Measurements from ENCODE around the gene BID. TPM values are rescaled to one million over a fixed set of nuclear protein-coding genes. Genes with fewer than 3 reads are reported as not detected.

Gene BID
- total and polyA plus RNA-seq, 2 experiments from 2014 or later: 64.6 to 70.7 TPM

GRCh38 chr22:17724241-17724640 lies 50.0 kb downstream of the BID start:
- no peak overlapping the region for H3K9ac ChIP-seq
- TF ChIP-seq EZH2phosphoT487 (IDR thresholded peaks at IDR 0.05; ENCODE audit: insufficient read depth, low read depth) (no peak), EZH2 (IDR thresholded peaks at IDR 0.05; ENCODE audit: insufficient read depth, poor library complexity, severe bottlenecking) (no peak)
- no peak overlapping the region for H2AFZ ChIP-seq
- no peak overlapping the region for H3K4me2 ChIP-seq (ENCODE audit: unreplicated experiment)
- H4K20me1 ChIP-seq (ENCODE audit: insufficient read depth): no peaks in the 10 kb centered on the region
- H3K79me2 ChIP-seq (ENCODE audit: insufficient read depth): peaks cover 66% of the 10 kb centered on the region
- H3K4me1 ChIP-seq (ENCODE audit: insufficient read depth): no peaks in the 10 kb centered on the region
- H3K36me3 ChIP-seq (ENCODE audit: low read depth): no peaks in the 10 kb centered on the region; the same call in 1 of the 2 replicates
- H3K9me3 ChIP-seq (ENCODE audit: low read depth): no peaks in the 10 kb centered on the region
- no peak overlapping the region for H3K27ac ChIP-seq
- 80 to 84% methylated on average over 5 of the region's 5 CpGs for WGBS, 2 experiments (ENCODE audit: low coverage in 1 of 2, low lambda C conversion rate in 2 of 2, missing lambda C conversion rate in 2 of 2)
- H3K27me3 ChIP-seq (replicated peaks; ENCODE audit: insufficient read depth): no peaks in the 10 kb centered on the region
- in situ Hi-C loops (cut with MboI): no loop called here
- no peaks in the 10 kb centered on the region; the same call in 1 of the 2 replicates for H3F3A ChIP-seq (ENCODE audit: insufficient read depth)
- no peak overlapping the region for H3K4me3 ChIP-seq
- no peaks in the 10 kb centered on the region for H3K9me2 ChIP-seq (ENCODE audit: insufficient read depth)
- DNase-seq: no peak

DNA sequence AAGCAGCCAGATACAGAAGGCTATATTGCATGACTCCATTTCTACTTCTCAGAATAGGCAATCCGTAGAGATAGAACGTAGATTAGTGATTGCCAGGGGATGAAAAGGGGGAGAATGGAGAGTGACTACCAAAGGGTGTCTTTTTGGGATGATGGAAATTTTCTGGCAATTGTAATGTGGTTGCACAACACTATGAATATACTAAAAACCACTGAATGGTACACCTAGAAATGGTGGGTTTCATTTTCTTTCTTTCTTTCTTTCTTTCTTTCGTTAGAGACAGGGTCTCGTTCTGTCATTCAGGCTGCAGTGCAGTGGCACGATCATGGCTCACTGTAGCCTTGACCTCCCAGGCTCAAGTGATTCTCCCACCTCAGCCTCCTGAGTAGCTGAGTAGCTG lies 54.4 kb downstream of the BID start:
- H3K27ac ChIP-seq: no peak overlapping the region
- no peaks in the 10 kb centered on the region for H3K9me3 ChIP-seq (ENCODE audit: low read depth)
- no peaks in the 10 kb centered on the region for H3K27me3 ChIP-seq (replicated peaks; ENCODE audit: insufficient read depth)
- no peak overlapping the region for H2AFZ ChIP-seq
- peaks cover 4% of the 10 kb centered on the region for H3K4me1 ChIP-seq (ENCODE audit: insufficient read depth)
- in situ Hi-C loops (cut with MboI): no loop called here
- no peak for TF ChIP-seq EZH2 (IDR thresholded peaks at IDR 0.05; ENCODE audit: insufficient read depth, poor library complexity, severe bottlenecking)
- TF ChIP-seq EZH2phosphoT487 (IDR thresholded peaks at IDR 0.05; ENCODE audit: insufficient read depth, low read depth): no peak
- H3K36me3 ChIP-seq (ENCODE audit: low read depth): no peaks in the 10 kb centered on the region; the same call in 1 of the 2 replicates
- peaks cover 93% of the 10 kb centered on the region for H3K79me2 ChIP-seq (ENCODE audit: insufficient read depth)
- no peaks in the 10 kb centered on the region for H3K9me2 ChIP-seq (ENCODE audit: insufficient read depth)
- DNase-seq: no peak
- no peaks in the 10 kb centered on the region for H4K20me1 ChIP-seq (ENCODE audit: insufficient read depth)
- H3F3A ChIP-seq (ENCODE audit: insufficient read depth): peaks cover 14% of the 10 kb centered on the region
- WGBS, 2 experiments (ENCODE audit: low coverage in 1 of 2, low lambda C conversion rate in 2 of 2, missing lambda C conversion rate in 2 of 2): 88 to 100% methylated on average over 5 of the region's 5 CpGs
- no peak overlapping the region for H3K9ac ChIP-seq
- H3K4me2 ChIP-seq (ENCODE audit: unreplicated experiment): no peak overlapping the region
- H3K4me3 ChIP-seq: no peak overlapping the region

- no peaks in the 10 kb centered on the region for H3K36me3 ChIP-seq (ENCODE audit: low read depth)
- no peaks in the 10 kb centered on the region for H3K9me3 ChIP-seq (ENCODE audit: low read depth)
- TF ChIP-seq EZH2phosphoT487 (IDR thresholded peaks at IDR 0.05; ENCODE audit: insufficient read depth, low read depth): no peak
- no peak for TF ChIP-seq EZH2 (IDR thresholded peaks at IDR 0.05; ENCODE audit: insufficient read depth, poor library complexity, severe bottlenecking)
- H3K79me2 ChIP-seq (ENCODE audit: insufficient read depth): peaks cover 93% of the 10 kb centered on the region
- no peaks in the 10 kb centered on the region; the same call in 1 of the 2 replicates for H4K20me1 ChIP-seq (ENCODE audit: insufficient read depth)
- in situ Hi-C loops (cut with MboI): no loop called here
- no peak overlapping the region for H3K4me2 ChIP-seq (ENCODE audit: unreplicated experiment)
- H3K27me3 ChIP-seq (replicated peaks; ENCODE audit: insufficient read depth): no peaks in the 10 kb centered on the region
- peak overlapping the region; percentile 30; the same call in 1 of the 2 replicates for H3K9ac ChIP-seq
- peak overlapping the region; percentile 75 for H3K27ac ChIP-seq
- H3F3A ChIP-seq (ENCODE audit: insufficient read depth): peaks cover 14% of the 10 kb centered on the region; the same call in 1 of the 2 replicates
- no peak overlapping the region for H3K4me3 ChIP-seq
- DNase-seq: peak; percentile 69
- WGBS, 2 experiments (ENCODE audit: low coverage in 1 of 2, low lambda C conversion rate in 2 of 2, missing lambda C conversion rate in 2 of 2): 62 to 69% methylated on average over 4 of the region's 4 CpGs
- no peaks in the 10 kb centered on the region for H3K9me2 ChIP-seq (ENCODE audit: insufficient read depth)
- H2AFZ ChIP-seq: no peak overlapping the region
- H3K4me1 ChIP-seq (ENCODE audit: insufficient read depth): peaks cover 5% of the 10 kb centered on the region
These were observed 56.6 kb downstream of the BID start for GRCh38 chr22:17717708-17718107.

GRCh38 chr22:17716529-17716928 lies 57.7 kb downstream of the BID start:
- Histone ChIP-seq H4K20me1 (ENCODE audit: insufficient read depth) (no peaks in the 10 kb centered on the region; the same call in 1 of the 2 replicates), H3F3A (ENCODE audit: insufficient read depth) (peaks cover 16% of the 10 kb centered on the region; the same call in 1 of the 2 replicates), H3K9me2 (ENCODE audit: insufficient read depth) (no peaks in the 10 kb centered on the region), H3K4me3 (no peak overlapping the region), H3K27me3 (replicated peaks; ENCODE audit: insufficient read depth) (no peaks in the 10 kb centered on the region), H3K4me2 (ENCODE audit: unreplicated experiment) (no peak overlapping the region), H3K9me3 (ENCODE audit: low read depth) (no peaks in the 10 kb centered on the region), H3K9ac (no peak overlapping the region), H3K36me3 (ENCODE audit: low read depth) (no peaks in the 10 kb centered on the region; the same call in 1 of the 2 replicates), H2AFZ (no peak overlapping the region), H3K4me1 (ENCODE audit: insufficient read depth) (peaks cover 17% of the 10 kb centered on the region), H3K79me2 (ENCODE audit: insufficient read depth) (peaks cover 94% of the 10 kb centered on the region), H3K27ac (no peak overlapping the region)
- TF ChIP-seq EZH2phosphoT487 (IDR thresholded peaks at IDR 0.05; ENCODE audit: insufficient read depth, low read depth) (no peak), EZH2 (IDR thresholded peaks at IDR 0.05; ENCODE audit: insufficient read depth, poor library complexity, severe bottlenecking) (no peak)
- in situ Hi-C loops (cut with MboI): no loop called here
- no peak for DNase-seq
- WGBS, 2 experiments (ENCODE audit: low coverage in 1 of 2, low lambda C conversion rate in 2 of 2, missing lambda C conversion rate in 2 of 2): 95 to 96% methylated on average over 3 of the region's 3 CpGs
